ENCODE data around the gene GRHL1. TPM values are rescaled to one million over a fixed set of nuclear protein-coding genes. Genes with fewer than 3 reads are reported as not detected.
"Not testable (repeated sequence)": the region's sequence is repeated elsewhere in the genome, so short reads cannot be mapped to it uniquely, and the experiment has no call there.

Gene GRHL1
- polyA plus RNA-seq, 1 donor (not counting 4 experiments of a cell fraction or from before 2014, with no cell fraction given) = 7.8 TPM

DNA sequence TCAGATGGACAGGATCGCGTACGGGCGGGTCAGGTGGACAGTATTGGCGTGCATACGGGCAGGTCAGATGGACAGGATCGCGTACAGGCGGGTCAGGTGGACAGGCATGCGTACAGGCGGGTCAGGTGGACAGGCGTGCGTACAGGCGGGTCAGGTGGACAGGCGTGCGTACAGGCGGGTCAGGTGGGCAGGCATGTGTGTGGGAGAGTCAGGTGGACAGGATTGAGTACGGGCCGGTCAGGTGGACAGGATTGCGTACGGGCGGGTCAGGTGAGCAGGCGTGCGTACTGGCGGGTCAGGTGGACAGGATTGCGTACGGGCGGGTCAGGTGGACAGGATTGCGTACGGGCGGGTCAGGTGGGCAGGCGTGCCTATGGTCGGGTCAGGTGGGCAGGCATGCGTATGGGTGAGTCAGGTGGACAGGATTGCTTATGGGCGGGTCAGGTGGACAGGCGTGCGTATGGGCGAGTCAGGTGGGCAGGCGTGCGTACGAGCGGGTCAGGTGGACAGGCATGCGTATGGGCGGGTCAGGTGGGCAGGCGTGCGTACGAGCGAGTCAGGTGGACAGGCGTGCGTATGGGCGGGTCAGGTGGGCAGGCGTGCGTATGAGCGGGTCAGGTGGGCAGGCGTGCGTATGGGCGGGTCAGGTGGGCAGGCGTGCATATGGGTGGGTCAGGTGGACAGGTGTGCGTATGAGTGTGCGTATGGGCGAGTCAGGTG is 60.3 kb downstream of the GRHL1 start:
- H3K79me2 ChIP-seq (ENCODE audit: control insufficient read depth, insufficient read depth, low read length); H3K27me3 ChIP-seq (ENCODE audit: control insufficient read depth, extremely low read depth, insufficient read depth, low read length); H3K4me3 ChIP-seq (ENCODE audit: control insufficient read depth in 2 of 3, extremely low read depth in 1 of 3, insufficient read depth in 2 of 3, low read depth in 1 of 3, low read length in 3 of 3); H3K27ac ChIP-seq (ENCODE audit: control insufficient read depth, insufficient read depth, low read length); H3K9ac ChIP-seq (ENCODE audit: control insufficient read depth, extremely low read depth, insufficient read depth, low read length); dilution Hi-C loops (cut with MboI; ENCODE audit: extremely low pct_ligation_motif_present, low sequenced_read_pairs); FAIRE-seq; H2AFZ ChIP-seq (ENCODE audit: control insufficient read depth, low read length); H3K9me1 ChIP-seq (ENCODE audit: control insufficient read depth, extremely low read depth, insufficient read depth, low read length); H4K20me1 ChIP-seq (ENCODE audit: control insufficient read depth, extremely low read depth, insufficient read depth, low read length); H3K36me3 ChIP-seq (ENCODE audit: control insufficient read depth in 2 of 2, extremely low read depth in 1 of 2, insufficient read depth in 2 of 2, low read length in 2 of 2); H3K4me1 ChIP-seq (ENCODE audit: control insufficient read depth, extremely low read depth, insufficient read depth, low read length); DNase-seq (ENCODE audit: low read depth, low spot score); H3K4me2 ChIP-seq (ENCODE audit: control insufficient read depth, extremely low read depth, insufficient read depth, low read depth, low read length): not testable (repeated sequence)
- H3K9me3 ChIP-seq (ENCODE audit: control insufficient read depth, low read depth, low read length) = peaks cover 19% of the 10 kb centered on the region

DNA sequence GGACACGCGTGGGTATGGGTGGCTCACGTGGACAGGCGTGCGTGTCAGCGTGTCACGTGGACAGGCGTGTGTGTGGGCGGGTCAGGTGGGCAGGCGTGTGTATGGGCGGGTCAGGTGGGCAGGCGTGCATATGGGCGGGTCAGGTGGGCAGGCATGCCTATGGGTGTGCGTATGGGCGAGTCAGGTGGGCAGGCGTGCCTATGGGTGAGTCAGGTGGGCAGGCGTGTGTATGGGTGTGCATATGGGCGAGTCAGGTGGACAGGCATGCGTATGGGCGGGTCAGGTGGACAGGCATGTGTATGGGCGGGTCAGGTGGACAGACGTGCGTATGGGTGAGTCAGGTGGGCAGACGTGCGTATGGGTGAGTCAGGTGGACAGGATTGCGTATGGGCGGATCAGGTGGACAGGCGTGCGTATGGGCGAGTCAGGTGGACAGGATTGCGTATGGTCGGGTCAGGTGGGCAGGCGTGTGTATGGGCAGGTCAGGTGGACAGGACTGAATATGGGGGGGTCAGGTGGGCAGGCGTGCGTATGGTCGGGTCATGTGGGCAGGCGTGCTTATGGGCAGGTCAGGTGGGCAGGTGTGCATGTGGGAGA is 61.0 kb downstream of the GRHL1 start:
- H3K9me1 ChIP-seq (ENCODE audit: control insufficient read depth, extremely low read depth, insufficient read depth, low read length); FAIRE-seq; H3K4me2 ChIP-seq (ENCODE audit: control insufficient read depth, extremely low read depth, insufficient read depth, low read depth, low read length); H2AFZ ChIP-seq (ENCODE audit: control insufficient read depth, low read length); H3K27me3 ChIP-seq (ENCODE audit: control insufficient read depth, extremely low read depth, insufficient read depth, low read length); H3K36me3 ChIP-seq (ENCODE audit: control insufficient read depth in 2 of 2, extremely low read depth in 1 of 2, insufficient read depth in 2 of 2, low read length in 2 of 2); H3K4me1 ChIP-seq (ENCODE audit: control insufficient read depth, extremely low read depth, insufficient read depth, low read length); H3K79me2 ChIP-seq (ENCODE audit: control insufficient read depth, insufficient read depth, low read length); H4K20me1 ChIP-seq (ENCODE audit: control insufficient read depth, extremely low read depth, insufficient read depth, low read length); dilution Hi-C loops (cut with MboI; ENCODE audit: extremely low pct_ligation_motif_present, low sequenced_read_pairs); H3K4me3 ChIP-seq (ENCODE audit: control insufficient read depth in 2 of 3, extremely low read depth in 1 of 3, insufficient read depth in 2 of 3, low read depth in 1 of 3, low read length in 3 of 3): not testable (repeated sequence)
- DNase-seq (ENCODE audit: low read depth, low spot score) = peak; percentile 66
- peak overlapping the region; percentile 3 for H3K9ac ChIP-seq (ENCODE audit: control insufficient read depth, extremely low read depth, insufficient read depth, low read length)
- peaks cover 19% of the 10 kb centered on the region for H3K9me3 ChIP-seq (ENCODE audit: control insufficient read depth, low read depth, low read length)
- peak overlapping the region; percentile 33 for H3K27ac ChIP-seq (ENCODE audit: control insufficient read depth, insufficient read depth, low read length)

DNA sequence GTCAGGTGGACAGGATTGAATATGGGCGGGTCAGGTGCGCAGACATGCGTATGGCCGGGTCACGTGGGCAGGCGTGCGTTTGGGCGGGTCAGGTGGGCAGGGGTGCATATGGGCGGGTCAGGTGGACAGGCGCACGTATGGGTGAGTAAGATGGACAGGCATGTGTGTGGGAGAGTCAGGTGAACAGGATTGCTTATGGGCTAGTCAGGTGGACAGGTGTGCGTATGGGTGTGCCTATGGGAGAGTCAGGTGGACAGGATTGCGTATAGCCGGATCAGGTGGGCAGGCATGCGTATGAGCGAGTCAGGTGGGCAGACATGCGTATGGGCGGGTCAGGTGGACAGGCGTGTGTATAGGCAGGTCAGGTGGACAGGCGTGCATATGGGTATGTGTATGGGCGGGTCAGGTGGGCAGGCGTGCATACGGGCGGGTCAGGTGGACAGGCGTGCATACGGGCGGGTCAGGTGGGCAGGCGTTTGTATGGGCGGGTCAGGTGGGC is 61.5 kb downstream of the GRHL1 start:
- Histone ChIP-seq H3K4me3 (ENCODE audit: control insufficient read depth in 2 of 3, extremely low read depth in 1 of 3, insufficient read depth in 2 of 3, low read depth in 1 of 3, low read length in 3 of 3) (no peak overlapping the region), H3K79me2 (ENCODE audit: control insufficient read depth, insufficient read depth, low read length) (no peaks in the 10 kb centered on the region), H4K20me1 (ENCODE audit: control insufficient read depth, extremely low read depth, insufficient read depth, low read length) (no peaks in the 10 kb centered on the region), H3K9ac (ENCODE audit: control insufficient read depth, extremely low read depth, insufficient read depth, low read length) (peak overlapping the region; percentile 3), H3K27me3 (ENCODE audit: control insufficient read depth, extremely low read depth, insufficient read depth, low read length) (no peaks in the 10 kb centered on the region), H2AFZ (ENCODE audit: control insufficient read depth, low read length) (no peak overlapping the region), H3K9me1 (ENCODE audit: control insufficient read depth, extremely low read depth, insufficient read depth, low read length) (no peaks in the 10 kb centered on the region), H3K36me3 (ENCODE audit: control insufficient read depth in 2 of 2, extremely low read depth in 1 of 2, insufficient read depth in 2 of 2, low read length in 2 of 2) (no peaks in the 10 kb centered on the region), H3K4me2 (ENCODE audit: control insufficient read depth, extremely low read depth, insufficient read depth, low read depth, low read length) (no peak overlapping the region), H3K4me1 (ENCODE audit: control insufficient read depth, extremely low read depth, insufficient read depth, low read length) (no peaks in the 10 kb centered on the region), H3K9me3 (ENCODE audit: control insufficient read depth, low read depth, low read length) (peaks cover 19% of the 10 kb centered on the region), H3K27ac (ENCODE audit: control insufficient read depth, insufficient read depth, low read length) (peak overlapping the region; percentile 33)
- TF ChIP-seq, protein P1, sequence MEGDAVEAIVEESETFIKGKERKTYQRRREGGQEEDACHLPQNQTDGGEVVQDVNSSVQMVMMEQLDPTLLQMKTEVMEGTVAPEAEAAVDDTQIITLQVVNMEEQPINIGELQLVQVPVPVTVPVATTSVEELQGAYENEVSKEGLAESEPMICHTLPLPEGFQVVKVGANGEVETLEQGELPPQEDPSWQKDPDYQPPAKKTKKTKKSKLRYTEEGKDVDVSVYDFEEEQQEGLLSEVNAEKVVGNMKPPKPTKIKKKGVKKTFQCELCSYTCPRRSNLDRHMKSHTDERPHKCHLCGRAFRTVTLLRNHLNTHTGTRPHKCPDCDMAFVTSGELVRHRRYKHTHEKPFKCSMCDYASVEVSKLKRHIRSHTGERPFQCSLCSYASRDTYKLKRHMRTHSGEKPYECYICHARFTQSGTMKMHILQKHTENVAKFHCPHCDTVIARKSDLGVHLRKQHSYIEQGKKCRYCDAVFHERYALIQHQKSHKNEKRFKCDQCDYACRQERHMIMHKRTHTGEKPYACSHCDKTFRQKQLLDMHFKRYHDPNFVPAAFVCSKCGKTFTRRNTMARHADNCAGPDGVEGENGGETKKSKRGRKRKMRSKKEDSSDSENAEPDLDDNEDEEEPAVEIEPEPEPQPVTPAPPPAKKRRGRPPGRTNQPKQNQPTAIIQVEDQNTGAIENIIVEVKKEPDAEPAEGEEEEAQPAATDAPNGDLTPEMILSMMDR (optimal IDR thresholded peaks at IDR 0.05 in 1 of 3, IDR thresholded peaks at IDR 0.05 in 1 of 3, conservative IDR thresholded peaks at IDR 0.05 in 1 of 3; ENCODE audit: extremely low read depth in 1 of 3, insufficient read depth in 2 of 3, low read length in 3 of 3) = no peak
- no peak for TF ChIP-seq EZH2 (IDR thresholded peaks at IDR 0.05; ENCODE audit: low read length)
- FAIRE-seq = no peak
- dilution Hi-C loops (cut with MboI; ENCODE audit: extremely low pct_ligation_motif_present, low sequenced_read_pairs) = no loop called here
- DNase-seq (ENCODE audit: low read depth, low spot score) = no peak

GRCh38 chr2:10013651-10014417 is 62.3 kb downstream of the GRHL1 start:
- dilution Hi-C loops (cut with MboI; ENCODE audit: extremely low pct_ligation_motif_present, low sequenced_read_pairs) = not testable (repeated sequence)
- H3K27ac ChIP-seq (ENCODE audit: control insufficient read depth, insufficient read depth, low read length) = peak overlapping the region; percentile 43

More at GRCh38 chr2:10013651-10014417, 62.3 kb downstream of the GRHL1 start:
- not testable (repeated sequence) for H3K36me3 ChIP-seq (ENCODE audit: control insufficient read depth in 2 of 2, extremely low read depth in 1 of 2, insufficient read depth in 2 of 2, low read length in 2 of 2); H3K9me1 ChIP-seq (ENCODE audit: control insufficient read depth, extremely low read depth, insufficient read depth, low read length); H3K27me3 ChIP-seq (ENCODE audit: control insufficient read depth, extremely low read depth, insufficient read depth, low read length); H3K4me3 ChIP-seq (ENCODE audit: control insufficient read depth in 2 of 3, extremely low read depth in 1 of 3, insufficient read depth in 2 of 3, low read depth in 1 of 3, low read length in 3 of 3); H3K79me2 ChIP-seq (ENCODE audit: control insufficient read depth, insufficient read depth, low read length); FAIRE-seq; DNase-seq (ENCODE audit: low read depth, low spot score); H3K9ac ChIP-seq (ENCODE audit: control insufficient read depth, extremely low read depth, insufficient read depth, low read length); H4K20me1 ChIP-seq (ENCODE audit: control insufficient read depth, extremely low read depth, insufficient read depth, low read length); H2AFZ ChIP-seq (ENCODE audit: control insufficient read depth, low read length); H3K4me1 ChIP-seq (ENCODE audit: control insufficient read depth, extremely low read depth, insufficient read depth, low read length); H3K4me2 ChIP-seq (ENCODE audit: control insufficient read depth, extremely low read depth, insufficient read depth, low read depth, low read length)
- H3K9me3 ChIP-seq (ENCODE audit: control insufficient read depth, low read depth, low read length) = peaks cover 19% of the 10 kb centered on the region
